ENCODE measurements around the gene PDXP.
"Not testable (repeated sequence)": the region's sequence is repeated elsewhere in the genome, so short reads cannot be mapped to it uniquely, and the experiment has no call there.

The PDXP gene

GRCh38 chr22:37650463-37651136, 7.9 kb upstream of the PDXP start:
- DNase-seq: no peak

GRCh38 chr22:37654563-37655251, 3.8 kb upstream of the PDXP start:
- DNase-seq: no peak

- DNase-seq: no peak
Observed at GRCh38 chr22:37655252-37655563, 3.3 kb upstream of the PDXP start.

- not testable (repeated sequence) for DNase-seq
Observed at GRCh38 chr22:37656583-37656982, 1.9 kb upstream of the PDXP start.

DNA sequence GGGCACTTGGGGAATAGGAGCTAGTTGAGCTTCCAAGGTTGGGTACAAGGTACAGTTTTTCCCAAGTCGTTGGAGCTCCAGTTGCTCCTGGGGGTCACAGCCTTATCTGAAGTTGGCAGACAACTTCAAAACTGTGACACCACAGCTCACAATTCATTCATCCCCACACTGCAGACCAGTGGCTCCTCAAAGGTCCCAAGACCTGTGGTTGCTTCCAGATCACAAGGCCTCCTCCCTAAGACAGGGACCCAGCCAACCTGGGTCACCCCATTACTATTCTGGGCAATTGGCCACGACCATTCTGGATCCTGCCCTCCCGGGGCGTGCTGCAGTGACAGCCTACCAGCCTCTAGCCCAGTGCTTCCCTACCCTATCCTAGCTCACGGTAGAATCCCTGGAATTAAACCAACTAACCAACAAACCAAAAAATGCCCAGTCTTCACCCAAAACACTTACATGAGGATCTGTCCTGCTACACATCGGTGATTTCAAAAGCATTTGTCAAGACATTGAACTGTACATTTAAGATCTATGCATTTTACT, 862 bp upstream of the PDXP start:
- no peak for DNase-seq

DNA sequence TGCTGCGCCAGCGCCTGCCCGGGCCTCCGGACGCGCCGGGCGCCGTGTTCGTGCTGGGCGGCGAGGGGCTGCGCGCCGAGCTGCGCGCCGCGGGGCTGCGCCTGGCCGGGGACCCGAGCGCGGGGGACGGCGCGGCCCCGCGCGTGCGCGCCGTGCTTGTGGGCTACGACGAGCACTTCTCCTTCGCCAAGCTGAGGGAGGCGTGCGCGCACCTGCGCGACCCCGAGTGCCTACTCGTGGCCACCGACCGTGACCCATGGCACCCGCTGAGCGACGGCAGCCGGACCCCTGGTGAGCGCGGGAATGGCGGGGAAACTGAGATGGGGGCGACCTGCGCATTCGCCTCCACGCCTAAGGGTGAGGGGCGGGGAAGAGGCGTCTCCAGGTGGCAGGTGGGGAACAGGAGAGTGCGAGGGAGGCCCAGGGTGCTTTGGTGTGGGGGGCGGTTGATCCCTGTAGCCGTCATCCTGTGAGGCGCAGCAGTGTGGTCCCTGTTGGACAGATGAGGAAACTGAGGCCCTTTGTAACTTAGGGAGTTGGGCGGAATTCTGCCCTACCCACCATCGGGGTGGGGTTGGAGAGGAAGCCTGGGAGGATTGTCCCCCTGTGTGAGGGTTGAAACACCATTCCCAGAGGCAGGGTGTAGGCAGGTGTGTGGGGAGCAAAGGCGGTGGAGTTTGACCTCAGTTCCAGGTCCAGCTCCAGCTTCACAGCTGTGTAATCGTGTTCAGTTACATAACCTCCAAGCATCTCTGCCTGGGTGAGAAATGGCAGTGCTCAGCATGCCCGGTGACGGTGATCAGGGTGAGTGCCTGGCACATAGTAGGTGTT, 758 bp downstream of the PDXP start:
- DNase-seq: peak; percentile 18

DNA sequence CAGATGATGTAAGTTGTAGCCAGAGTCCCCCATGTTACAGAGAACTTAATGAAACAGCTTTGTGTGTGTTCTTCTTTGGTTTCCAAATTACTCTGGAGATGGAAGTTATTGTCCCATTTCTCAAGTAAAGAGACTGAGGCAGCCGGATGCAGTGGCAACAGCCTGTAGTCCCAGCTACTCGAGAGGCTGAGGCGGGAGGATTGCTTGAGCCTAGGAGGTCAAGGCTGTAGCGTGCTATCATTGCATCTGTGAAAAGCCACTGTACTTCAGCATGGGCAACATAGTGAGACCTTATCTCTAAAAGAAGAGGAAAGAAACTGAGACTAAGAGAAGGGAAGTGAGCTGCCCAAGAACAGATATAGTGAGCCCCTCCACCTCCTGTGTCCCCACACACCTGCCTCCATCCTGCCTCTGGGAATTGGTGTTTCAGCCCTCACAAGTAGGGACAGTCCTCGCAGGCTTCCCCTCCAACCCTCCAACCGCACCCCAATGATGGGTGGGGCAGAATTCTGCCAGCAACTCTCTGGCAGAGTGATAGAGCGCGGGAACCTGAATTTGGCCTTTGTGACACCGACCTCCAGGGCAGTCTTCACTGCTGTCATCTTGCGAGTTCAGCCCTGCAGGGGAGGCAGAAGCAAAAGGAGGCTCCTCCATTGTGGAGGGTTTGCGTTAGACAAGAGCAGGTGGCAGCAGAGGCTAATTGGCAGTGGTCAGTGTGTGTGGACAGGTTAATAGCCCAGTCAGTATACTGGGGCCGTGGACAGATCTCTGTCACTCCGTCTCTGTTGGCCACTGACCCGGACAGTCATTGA, 1.6 kb downstream of the PDXP start:
- no peak for DNase-seq

GRCh38 chr22:37660709-37661045, 2.2 kb downstream of the PDXP start:
- DNase-seq: no peak

DNA sequence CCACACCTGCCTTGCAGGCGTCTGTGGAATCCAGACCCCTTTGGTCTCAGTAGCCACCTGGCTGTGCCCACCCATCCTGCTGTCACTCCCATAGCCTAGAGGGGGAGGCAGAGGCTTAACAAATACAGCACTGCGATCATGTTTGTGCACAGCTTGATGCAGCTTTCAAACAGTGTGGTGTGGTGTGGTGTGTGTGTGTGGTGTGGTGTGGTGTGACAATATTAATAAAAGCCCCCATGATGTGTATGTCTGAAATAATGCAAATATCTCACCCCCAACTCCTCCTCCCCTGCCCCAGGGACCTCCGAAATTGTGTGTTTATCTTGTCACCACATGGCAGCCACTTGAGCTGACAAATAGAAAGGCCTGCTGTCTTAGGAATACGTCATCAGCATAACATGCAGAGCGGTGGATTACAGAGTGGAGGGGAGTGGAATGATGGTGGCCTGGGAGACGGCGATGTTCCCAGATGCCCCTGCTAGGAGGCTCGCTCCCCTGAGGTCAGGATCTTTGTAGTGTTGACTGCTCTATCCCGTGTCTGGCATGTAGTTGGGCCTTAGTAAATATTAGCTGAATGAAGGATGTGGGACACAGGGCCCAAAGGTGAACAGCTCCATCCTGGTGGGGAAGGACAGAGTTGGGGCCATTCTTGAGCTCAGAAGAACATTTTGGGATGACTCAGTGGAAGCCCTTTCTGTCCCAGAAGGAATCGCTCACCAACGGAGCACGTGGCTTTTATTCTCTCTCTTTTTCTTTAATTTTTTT, 2.8 kb downstream of the PDXP start:
- peak; percentile 63 for DNase-seq

DNA sequence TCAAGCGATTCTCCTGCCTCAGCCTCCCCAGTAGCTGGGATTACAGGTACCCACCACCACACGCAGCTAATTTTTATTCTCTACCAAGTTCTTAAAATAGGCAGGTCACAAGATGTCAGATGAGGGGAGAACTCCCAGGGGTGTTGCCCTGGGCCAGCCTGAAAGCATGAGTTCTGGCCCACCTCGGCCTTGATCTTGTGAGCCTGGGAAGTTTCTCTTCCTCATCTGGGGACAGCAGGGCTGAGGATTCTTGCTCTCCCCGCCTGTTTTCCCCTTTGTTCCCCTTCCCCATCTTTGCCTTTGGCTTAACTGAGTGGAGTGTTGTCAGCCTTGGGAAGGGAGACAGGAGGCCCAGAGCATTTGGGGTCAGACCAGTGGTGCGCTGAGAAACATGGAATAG, 3.5 kb downstream of the PDXP start:
- DNase-seq: no peak

DNA sequence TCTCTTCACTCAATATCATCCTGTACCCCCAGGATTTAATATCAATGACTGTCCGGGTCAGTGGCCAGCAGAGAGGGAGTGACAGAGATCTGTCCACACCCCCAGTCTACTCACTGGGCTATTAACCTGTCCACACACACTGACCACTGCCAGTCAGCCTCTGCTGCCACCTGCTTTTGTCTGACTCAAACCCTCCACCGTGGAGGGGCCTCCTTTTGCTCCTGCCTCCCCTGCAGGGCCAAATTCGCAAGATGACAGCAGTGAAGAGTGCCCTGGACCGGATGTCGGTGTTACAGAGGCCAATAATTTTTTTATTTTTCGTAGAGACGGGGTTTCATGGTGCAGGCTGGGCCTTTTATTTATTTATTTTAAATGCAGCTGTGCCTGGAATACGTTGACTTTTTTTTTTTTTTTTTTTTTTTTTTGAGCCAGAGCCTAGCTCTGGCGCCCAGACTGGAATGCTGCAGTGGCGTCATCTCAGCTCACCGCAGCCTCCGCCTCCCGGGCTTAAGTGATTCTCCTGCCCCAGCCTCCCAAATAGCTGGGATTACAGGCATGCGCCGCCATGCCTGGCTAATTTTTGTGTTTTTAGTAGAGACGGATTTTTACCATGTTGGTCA, 5.1 kb downstream of the PDXP start:
- no peak for DNase-seq

DNA sequence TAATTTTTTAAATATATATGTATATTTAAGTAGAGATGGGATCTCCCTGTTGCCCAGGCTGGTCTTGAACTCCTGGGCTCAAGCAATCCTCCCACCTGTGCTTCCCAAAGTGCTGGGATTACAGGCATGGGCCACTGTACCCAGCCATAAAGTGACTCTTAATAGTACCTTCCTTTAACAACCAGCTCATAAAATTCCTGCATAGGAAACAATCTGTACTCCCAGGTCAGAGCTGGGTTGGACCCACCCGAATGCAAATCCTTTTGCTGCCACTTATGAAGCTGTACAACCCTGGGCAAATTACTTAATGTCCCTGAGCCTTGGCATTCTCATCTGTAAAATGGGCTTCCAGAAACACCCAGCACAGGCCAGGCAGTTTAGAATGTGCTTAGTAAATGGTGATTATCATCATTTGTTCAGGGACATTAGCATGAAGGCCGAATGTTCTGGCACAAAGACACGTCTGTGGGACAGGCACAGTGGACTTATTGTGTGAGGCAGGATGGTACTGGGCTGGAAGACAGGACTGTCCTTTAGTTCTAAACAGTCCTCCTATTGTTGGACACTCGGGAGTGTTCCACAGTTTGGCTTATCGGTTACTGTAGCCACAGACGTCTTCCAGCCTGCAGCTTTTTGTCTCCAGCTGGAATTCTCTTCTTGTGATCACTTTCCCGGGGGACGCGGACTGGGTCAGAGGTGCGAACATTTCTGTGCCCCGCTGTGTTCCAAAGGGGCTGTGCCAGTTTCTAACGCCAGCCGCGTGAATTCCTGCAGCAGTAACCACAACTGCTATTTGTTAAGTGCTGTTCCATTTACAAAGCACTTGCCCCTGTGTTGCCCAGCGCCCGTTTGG, 6.0 kb downstream of the PDXP start:
- DNase-seq: no peak

- DNase-seq: no peak
Observed at GRCh38 chr22:37665487-37665886, 7.0 kb downstream of the PDXP start.

DNA sequence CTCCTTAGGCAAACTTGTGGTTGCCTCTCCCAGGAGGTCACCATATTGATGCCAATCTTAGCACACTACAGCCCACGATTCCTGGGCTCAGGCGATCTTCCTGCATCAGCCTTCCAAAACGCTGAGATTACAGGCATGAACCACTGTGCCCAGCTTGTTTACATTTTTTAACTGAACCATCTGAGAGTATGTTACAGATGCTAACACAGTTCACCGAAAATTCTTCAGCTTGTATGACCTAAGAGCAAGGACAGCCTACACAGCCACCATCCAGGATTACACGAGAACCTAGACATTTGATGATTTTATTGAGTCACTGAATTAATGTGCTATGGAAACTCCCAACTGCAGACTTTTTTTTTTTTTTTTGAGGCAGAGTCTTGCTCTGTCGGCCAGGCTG, 11.1 kb downstream of the PDXP start:
- DNase-seq: no peak

DNA sequence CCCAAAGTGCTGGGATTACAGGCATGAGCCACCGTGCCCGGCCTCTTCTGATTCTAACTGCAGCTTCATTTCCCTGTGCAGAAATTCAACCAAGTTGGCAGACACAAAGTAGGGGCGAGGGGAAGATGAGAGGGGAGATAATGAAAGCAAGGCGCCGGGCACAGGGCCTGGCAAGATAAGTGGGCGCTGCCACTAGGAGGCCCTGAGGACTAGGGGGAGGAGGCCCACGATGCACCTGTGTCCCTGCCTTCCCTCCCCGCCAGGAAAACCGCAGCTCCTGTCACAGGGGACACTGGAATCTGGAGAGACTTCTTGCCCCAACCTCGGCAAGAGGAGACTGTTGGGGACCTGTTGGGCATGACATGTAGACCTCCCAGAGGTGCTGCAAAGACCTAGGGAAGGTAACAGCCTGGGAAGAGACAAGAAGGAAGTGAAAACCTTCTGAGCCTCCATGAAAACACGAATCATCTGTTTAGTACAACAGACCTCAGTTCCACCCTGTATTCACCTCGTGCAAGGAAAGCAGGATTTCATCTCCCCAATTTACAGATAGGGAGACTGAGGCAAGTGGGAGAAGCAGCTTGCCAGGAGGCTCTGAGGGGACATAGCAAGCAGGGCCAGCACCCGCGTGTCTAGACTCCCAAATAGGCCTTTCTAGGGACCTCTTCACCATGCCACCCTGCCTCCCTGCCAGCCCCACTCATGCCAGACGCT, 13.8 kb downstream of the PDXP start:
- no peak for DNase-seq

DNA sequence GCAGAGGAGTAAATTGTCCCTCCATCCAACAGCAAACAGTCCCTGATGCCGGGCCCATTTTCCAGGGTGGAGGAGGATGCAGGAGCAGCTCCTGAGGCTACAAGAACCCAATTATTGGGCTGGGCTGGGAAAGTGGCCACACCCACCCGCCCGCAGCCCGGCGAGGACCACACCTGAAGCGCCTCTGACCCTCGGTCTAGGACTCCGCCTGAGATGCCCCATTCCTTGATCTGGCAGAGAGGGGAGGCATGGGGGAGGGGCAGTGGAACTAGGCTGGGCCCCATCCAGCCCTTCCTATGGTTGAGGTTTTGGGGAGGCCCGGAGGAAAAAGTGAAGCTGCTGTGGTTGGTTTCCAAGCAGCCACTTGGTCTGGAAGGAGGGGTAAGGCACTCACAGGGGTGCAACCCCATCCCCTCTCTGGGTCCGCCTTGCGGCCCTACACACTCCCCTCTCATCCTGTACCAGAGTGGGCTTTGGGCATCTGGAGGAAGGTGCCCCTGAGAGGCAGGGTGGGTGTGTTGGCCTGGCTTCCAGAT, 14.5 kb downstream of the PDXP start:
- no peak for DNase-seq

- no peak for DNase-seq
Observed at GRCh38 chr22:37674248-37674647, 15.7 kb downstream of the PDXP start.

- DNase-seq: peak; percentile 65
Observed at GRCh38 chr22:37674951-37675929, 16.7 kb downstream of the PDXP start, which contains the start of gene LGALS1. Gene LGALS1 (plus strand): TSS chr22:37675636. CDS start chr22:37675703, 67 bp downstream.
